ENCODE data around the gene NCAPG.

Gene NCAPG

DNA sequence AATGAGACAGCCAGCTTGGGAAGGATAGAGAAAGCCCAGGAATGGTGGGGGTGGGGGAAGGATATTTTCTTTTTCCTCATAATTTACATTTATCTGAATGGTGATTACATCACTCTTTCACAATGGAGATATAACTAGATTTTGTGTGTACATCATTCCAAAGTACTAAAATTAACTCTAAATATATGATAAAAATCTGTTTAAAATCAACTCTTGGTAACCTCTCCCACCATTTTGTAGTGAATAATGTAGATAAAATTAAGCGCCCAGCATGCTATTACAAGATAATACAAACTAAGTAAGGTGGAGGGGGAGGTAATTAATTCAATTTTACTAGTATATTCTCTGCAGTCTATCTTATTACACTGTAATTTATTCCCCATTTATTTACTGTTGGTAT is 78.9 kb downstream of the NCAPG start:
- H3K9ac ChIP-seq (ENCODE audit: low read depth, low read length) = no peak overlapping the region
- H3K4me3 ChIP-seq (ENCODE audit: low read length) = no peak overlapping the region
- H3K27ac ChIP-seq (ENCODE audit: low read length) = no peak overlapping the region
- H3K4me1 ChIP-seq (ENCODE audit: insufficient read depth, low read length) = peaks cover 10% of the 10 kb centered on the region; the same call in 1 of the 2 replicates
- H3K9me3 ChIP-seq (ENCODE audit: insufficient read depth, low read depth, low read length) = no peaks in the 10 kb centered on the region
- H3K36me3 ChIP-seq (ENCODE audit: insufficient read depth, low read depth, low read length) = no peaks in the 10 kb centered on the region
- H3K27me3 ChIP-seq (ENCODE audit: insufficient read depth, low read length) = no peaks in the 10 kb centered on the region

DNA sequence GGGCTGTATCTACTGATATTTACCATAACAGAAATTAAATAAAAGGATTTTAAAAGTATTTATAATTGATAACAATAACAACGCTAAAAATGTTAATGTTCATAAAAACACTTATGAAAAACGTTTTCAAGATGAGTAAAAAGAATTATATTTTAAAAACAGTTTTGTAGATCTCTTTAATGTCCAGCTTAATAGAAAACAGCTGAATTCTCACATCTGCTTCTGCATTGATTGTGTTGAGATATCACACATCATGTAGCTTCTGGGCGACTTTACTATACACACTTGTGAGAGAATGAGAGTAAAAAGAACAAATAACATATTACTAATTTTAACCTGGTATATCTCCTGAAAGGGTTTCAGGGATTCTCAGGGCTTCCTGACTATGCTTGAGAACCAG is 83.6 kb downstream of the NCAPG start:
- Histone ChIP-seq H3K36me3 (ENCODE audit: insufficient read depth, low read depth, low read length) (no peaks in the 10 kb centered on the region), H3K4me1 (ENCODE audit: insufficient read depth, low read length) (peaks cover 5% of the 10 kb centered on the region; the same call in 1 of the 2 replicates), H3K27me3 (ENCODE audit: insufficient read depth, low read length) (no peaks in the 10 kb centered on the region), H3K9me3 (ENCODE audit: insufficient read depth, low read depth, low read length) (no peaks in the 10 kb centered on the region), H3K27ac (ENCODE audit: low read length) (no peak overlapping the region), H3K4me3 (ENCODE audit: low read length) (no peak overlapping the region), H3K9ac (ENCODE audit: low read depth, low read length) (no peak overlapping the region)

All from iPS-20b (cell line).